ENCODE data around the gene DIAPH1.

GRCh38 chr5:141487131-141487530 is 131.7 kb downstream of the DIAPH1 start:
- no peak for TF ChIP-seq CTCF (IDR thresholded peaks at IDR 0.05; ENCODE audit: low read depth, low read length)
- TF ChIP-seq EZH2phosphoT487 (IDR thresholded peaks at IDR 0.05; ENCODE audit: low read depth) = no peak

Measured in OCI-LY3 (cell line).